ENCODE data around the gene ZNF236. TPM values are rescaled to one million over a fixed set of nuclear protein-coding genes. Genes with fewer than 3 reads are reported as not detected.
"Not testable (repeated sequence)": the region's sequence is repeated elsewhere in the genome, so short reads cannot be mapped to it uniquely, and the experiment has no call there.

ZNF236 gene
- total RNA-seq (ENCODE audit: low replicate concordance): 11.5 and 14.3 TPM in 2 replicates

- Mint-ChIP-seq H3K27me3 (ENCODE audit: insufficient read depth, low read depth) (no peaks in the 10 kb centered on the region), H3K4me3 (peak within 1 kb of the TSS; percentile 94), H3K36me3 (peaks cover 13% of the 10 kb centered on the region), H3K4me1 (peaks cover 33% of the 10 kb centered on the region), H3K27ac (peak within 1 kb of the TSS; percentile 91), H3K9me3 (peaks cover 3% of the 10 kb centered on the region)
- no peaks in the 10 kb centered on the region for H3K36me3 ChIP-seq
- peak; percentile 93 for DNase-seq (ENCODE audit: low spot score)
- H3K4me1 ChIP-seq: peaks cover 18% of the 10 kb centered on the region
- H3K4me3 ChIP-seq: peak within 1 kb of the TSS; percentile 93
- no peaks in the 10 kb centered on the region for H3K27me3 ChIP-seq
- peaks cover 89% of the 10 kb centered on the region for H3K79me2 ChIP-seq (ENCODE audit: low read depth)
- H3F3A ChIP-seq (ENCODE audit: low read depth): peaks cover 22% of the 10 kb centered on the region
- H3K9me3 ChIP-seq (ENCODE audit: low read depth): no peaks in the 10 kb centered on the region
- no peak for TF ChIP-seq EZH2phosphoT487 (IDR thresholded peaks at IDR 0.05)
- TF ChIP-seq, protein P1, sequence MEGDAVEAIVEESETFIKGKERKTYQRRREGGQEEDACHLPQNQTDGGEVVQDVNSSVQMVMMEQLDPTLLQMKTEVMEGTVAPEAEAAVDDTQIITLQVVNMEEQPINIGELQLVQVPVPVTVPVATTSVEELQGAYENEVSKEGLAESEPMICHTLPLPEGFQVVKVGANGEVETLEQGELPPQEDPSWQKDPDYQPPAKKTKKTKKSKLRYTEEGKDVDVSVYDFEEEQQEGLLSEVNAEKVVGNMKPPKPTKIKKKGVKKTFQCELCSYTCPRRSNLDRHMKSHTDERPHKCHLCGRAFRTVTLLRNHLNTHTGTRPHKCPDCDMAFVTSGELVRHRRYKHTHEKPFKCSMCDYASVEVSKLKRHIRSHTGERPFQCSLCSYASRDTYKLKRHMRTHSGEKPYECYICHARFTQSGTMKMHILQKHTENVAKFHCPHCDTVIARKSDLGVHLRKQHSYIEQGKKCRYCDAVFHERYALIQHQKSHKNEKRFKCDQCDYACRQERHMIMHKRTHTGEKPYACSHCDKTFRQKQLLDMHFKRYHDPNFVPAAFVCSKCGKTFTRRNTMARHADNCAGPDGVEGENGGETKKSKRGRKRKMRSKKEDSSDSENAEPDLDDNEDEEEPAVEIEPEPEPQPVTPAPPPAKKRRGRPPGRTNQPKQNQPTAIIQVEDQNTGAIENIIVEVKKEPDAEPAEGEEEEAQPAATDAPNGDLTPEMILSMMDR (IDR thresholded peaks at IDR 0.05): no peak
- H3K9ac ChIP-seq: peak within 1 kb of the TSS; percentile 90
- peak within 1 kb of the TSS; percentile 29 for H2AFZ ChIP-seq (replicated peaks)
- peak within 1 kb of the TSS; percentile 89 for H3K4me2 ChIP-seq
- peak within 1 kb of the TSS; percentile 79 for H3K27ac ChIP-seq
- H4K20me1 ChIP-seq (ENCODE audit: low read depth): no peaks in the 10 kb centered on the region
Observed at GRCh38 chr18:76822506-76823160, at the start of gene ZNF236. TSS of gene ZNF236 (plus strand) at chr18:76822557. CDS start at chr18:76822608, 51 bp downstream.

DNA sequence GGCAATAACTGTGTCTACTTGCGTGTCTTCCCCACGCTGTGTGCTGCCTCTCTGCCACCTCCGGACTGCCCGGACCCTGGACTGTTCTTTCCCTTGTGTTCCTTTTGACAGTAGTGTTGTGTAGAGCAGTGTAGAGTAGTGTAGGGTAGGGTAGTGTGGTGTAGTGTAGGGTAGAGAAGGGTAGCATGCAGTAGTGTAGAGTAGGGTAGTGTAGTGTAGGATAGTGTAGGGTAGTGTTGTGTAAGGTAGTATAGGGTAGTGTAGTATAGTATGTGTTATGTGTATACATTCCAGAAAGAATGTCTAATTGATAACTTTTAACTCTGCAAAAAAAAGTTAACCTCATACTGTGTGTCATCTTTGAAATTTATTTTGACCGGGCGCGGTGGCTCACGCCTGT, 49.7 kb upstream of the ZNF236 start:
- no peaks in the 10 kb centered on the region for H3K9me3 ChIP-seq (ENCODE audit: low read depth)
- no peaks in the 10 kb centered on the region for H4K20me1 ChIP-seq (ENCODE audit: low read depth)
- Mint-ChIP-seq H3K4me1 (peaks cover 30% of the 10 kb centered on the region), H3K27me3 (ENCODE audit: insufficient read depth, low read depth) (peaks cover 11% of the 10 kb centered on the region), H3K27ac (no peak overlapping the region), H3K9me3 (peaks cover 12% of the 10 kb centered on the region), H3K4me3 (no peak overlapping the region), H3K36me3 (no peaks in the 10 kb centered on the region)
- H3K27ac ChIP-seq: no peak overlapping the region
- H2AFZ ChIP-seq (replicated peaks): no peak overlapping the region
- TF ChIP-seq EZH2 (IDR thresholded peaks at IDR 0.05) (no peak), EZH2phosphoT487 (IDR thresholded peaks at IDR 0.05) (no peak)
- TF ChIP-seq, protein P1 (IDR thresholded peaks at IDR 0.05): no peak
- DNase-seq (ENCODE audit: low spot score): no peak
- peaks cover 14% of the 10 kb centered on the region for H3F3A ChIP-seq (ENCODE audit: low read depth)
- no peaks in the 10 kb centered on the region for H3K36me3 ChIP-seq
- H3K79me2 ChIP-seq (ENCODE audit: low read depth): no peaks in the 10 kb centered on the region
- no peak overlapping the region for H3K4me3 ChIP-seq
- no peak overlapping the region for H3K9ac ChIP-seq
- peaks cover 14% of the 10 kb centered on the region for H3K4me1 ChIP-seq
- no peak overlapping the region for H3K4me2 ChIP-seq
- no peaks in the 10 kb centered on the region for H3K27me3 ChIP-seq

DNA sequence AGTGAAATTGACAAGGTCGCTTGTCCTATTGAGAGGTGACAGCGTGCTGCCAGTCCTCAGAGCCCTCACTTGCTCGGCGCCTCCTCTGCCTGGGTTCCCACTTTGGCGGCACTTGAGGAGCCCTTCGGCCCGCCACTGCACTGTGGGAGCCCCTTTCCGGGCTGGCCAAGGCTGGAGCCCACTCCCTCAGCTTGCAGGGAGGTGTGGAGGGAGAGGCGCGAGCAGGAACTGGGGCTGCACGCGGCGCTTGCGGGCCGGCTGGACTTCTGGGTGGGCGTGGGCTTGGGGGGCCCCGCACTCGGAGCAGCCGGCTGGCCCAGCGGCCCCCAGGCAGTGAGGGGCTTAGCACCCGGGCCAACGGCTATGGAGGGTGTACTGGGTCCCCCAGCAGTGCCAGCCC, 45.3 kb upstream of the ZNF236 start:
- not testable (repeated sequence) for H3K9me3 Mint-ChIP-seq; H3K79me2 ChIP-seq (ENCODE audit: low read depth); H3K9me3 ChIP-seq (ENCODE audit: low read depth); H3F3A ChIP-seq (ENCODE audit: low read depth); H3K4me2 ChIP-seq; H4K20me1 ChIP-seq (ENCODE audit: low read depth); DNase-seq (ENCODE audit: low spot score); H3K36me3 Mint-ChIP-seq; H3K27ac Mint-ChIP-seq; H3K36me3 ChIP-seq; H3K4me3 ChIP-seq; H2AFZ ChIP-seq (replicated peaks); H3K27me3 ChIP-seq; H3K27ac ChIP-seq; H3K4me1 ChIP-seq; H3K9ac ChIP-seq; H3K4me3 Mint-ChIP-seq
- Mint-ChIP-seq H3K27me3 (ENCODE audit: insufficient read depth, low read depth) (peaks cover 14% of the 10 kb centered on the region), H3K4me1 (peaks cover 12% of the 10 kb centered on the region)

- H3K36me3 Mint-ChIP-seq: no peaks in the 10 kb centered on the region
Observed at GRCh38 chr18:76783786-76784484, 38.4 kb upstream of the ZNF236 start.

More at GRCh38 chr18:76783786-76784484, 38.4 kb upstream of the ZNF236 start:
- no peaks in the 10 kb centered on the region for H3K36me3 ChIP-seq
- H3K27ac ChIP-seq: no peak overlapping the region
- no peak overlapping the region for H3K9ac ChIP-seq
- TF ChIP-seq EZH2 (IDR thresholded peaks at IDR 0.05) (no peak), EZH2phosphoT487 (IDR thresholded peaks at IDR 0.05) (no peak)
- TF ChIP-seq, protein P1 (IDR thresholded peaks at IDR 0.05): no peak
- H3K9me3 ChIP-seq (ENCODE audit: low read depth): no peaks in the 10 kb centered on the region
- no peak overlapping the region for H3K4me2 ChIP-seq
- H4K20me1 ChIP-seq (ENCODE audit: low read depth): no peaks in the 10 kb centered on the region
- peaks cover 3% of the 10 kb centered on the region for H3K4me1 Mint-ChIP-seq
- H3K27ac Mint-ChIP-seq: no peak overlapping the region
- H3K79me2 ChIP-seq (ENCODE audit: low read depth): no peaks in the 10 kb centered on the region
- peaks cover 3% of the 10 kb centered on the region for H3K4me1 ChIP-seq
- no peaks in the 10 kb centered on the region for H3K27me3 ChIP-seq
- no peaks in the 10 kb centered on the region for H3F3A ChIP-seq (ENCODE audit: low read depth)
- H3K27me3 Mint-ChIP-seq (ENCODE audit: insufficient read depth, low read depth): peaks cover 8% of the 10 kb centered on the region
- H3K4me3 Mint-ChIP-seq: no peak overlapping the region
- no peak for DNase-seq (ENCODE audit: low spot score)
- no peak overlapping the region for H2AFZ ChIP-seq (replicated peaks)
- H3K4me3 ChIP-seq: no peak overlapping the region
- H3K9me3 Mint-ChIP-seq: peaks cover 7% of the 10 kb centered on the region

All from neural progenitor cell (in vitro differentiated cells).